Fibroblast of pulmonary artery (primary cell): ENCODE results near the gene KCP.
A peak's percentile ranks its signal among the peaks of the same experiment; 100 is the strongest.
"Not testable (repeated sequence)": the region's sequence is repeated elsewhere in the genome, so short reads cannot be mapped to it uniquely, and the experiment has no call there.

Experiments used
- DNase-seq: peaks from one replicate; pipeline ENCODE4 v3.0.0-alpha.2; 2010; ENCODE audit warnings: low read depth
- H3K4me3 ChIP-seq: replicated peaks from 2 replicates; pipeline ENCODE4 v1.5.1; 2011; ENCODE audit warnings: low read depth, mild to moderate bottlenecking, control low read depth, low read length, moderate library complexity
- CTCF ChIP-seq: IDR thresholded peaks from 2 replicates; pipeline ENCODE4 v1.5.1; 2011; ENCODE audit warnings: mild to moderate bottlenecking, control low read depth, low read length, inconsistent platforms; ENCODE audit errors: missing control alignments

The KCP gene

GRCh38 chr7:128913870-128914565, 3.5 kb upstream of the KCP start:
- TF ChIP-seq CTCF: no peak
- no peak for DNase-seq
- H3K4me3 ChIP-seq: no peak overlapping the region

- DNase-seq: not testable (repeated sequence)
Measured at GRCh38 chr7:128912709-128913495, 2.4 kb upstream of the KCP start.

GRCh38 chr7:128912281-128912680, 1.8 kb upstream of the KCP start:
- H3K4me3 ChIP-seq: no peak overlapping the region
- TF ChIP-seq CTCF: no peak
- no peak for DNase-seq

More at GRCh38 chr7:128912709-128913495, 2.4 kb upstream of the KCP start:
- not testable (repeated sequence) for H3K4me3 ChIP-seq

GRCh38 chr7:128911423-128912031, 1.0 kb upstream of the KCP start:
- DNase-seq: no peak
- no peak for TF ChIP-seq CTCF
- H3K4me3 ChIP-seq: no peak overlapping the region

- DNase-seq: peak; percentile 44
- peak overlapping the region; percentile 32 for H3K4me3 ChIP-seq
- TF ChIP-seq CTCF: no peak
Measured at GRCh38 chr7:128909625-128910568, 612 bp downstream of the KCP start.

- H3K4me3 ChIP-seq: no peak overlapping the region
- no peak for DNase-seq
- no peak for TF ChIP-seq CTCF
Measured at GRCh38 chr7:128908750-128909624, 1.5 kb downstream of the KCP start.
